IMR-90 (cell line): ENCODE measurements around the gene OR2H2. TPM values are rescaled to one million over a fixed set of nuclear protein-coding genes. Genes with fewer than 3 reads are reported as not detected.

Experiments used
- ATAC-seq: fragments of 200-7000 bp; cut with Tn5 transposase; 2 replicates; pipeline ENCODE4 v1.9.1; 2020; ENCODE audit warnings: low read depth, mild to moderate bottlenecking, moderate library complexity
- BruUV-seq: library from RNA; stranded (reverse); fragments of 400-500 nt; replicated peaks from 2 replicates; lab custom pipeline; 2021; lab: Mats Ljungman, UMichigan
- CTCF ChIA-PET: fragments of 300-600 bp; formaldehyde crosslinking; extraction: SDS; loops from one replicate; lab custom pipeline; 2021; ENCODE audit warnings: antibody characterized with exemption; lab: Yijun Ruan, JAX
- POLR2A ChIA-PET: fragments of 300-600 bp; sonication (Branson Sonifier 250); formaldehyde crosslinking; loops from one replicate; lab custom pipeline; 2022; ENCODE audit warnings: antibody characterized with exemption; ENCODE audit not compliant: unreplicated experiment; lab: Charles Lee
- DNase-seq: peaks from one replicate; pipeline ENCODE4 v3.0.0; 2013
- H2AFZ ChIP-seq: replicated peaks from 2 replicates; pipeline ENCODE3; 2013; ENCODE audit warnings: low read length, mild to moderate bottlenecking; ENCODE audit not compliant: poor library complexity
- H2AK5ac ChIP-seq: 2 replicates; pipeline ENCODE4 v1.6.1; 2013; ENCODE audit warnings: low read depth, low read length, inconsistent platforms
- H2AK9ac ChIP-seq: replicated peaks from 2 replicates; pipeline ENCODE3; 2013; ENCODE audit warnings: mild to moderate bottlenecking, low read depth, low read length, moderate library complexity; ENCODE audit not compliant: poor library complexity
- H2BK120ac ChIP-seq: 2 replicates; pipeline ENCODE4 v1.6.1; 2013; ENCODE audit warnings: low read depth, low read length, inconsistent platforms
- H2BK15ac ChIP-seq: 3 replicates; pipeline ENCODE4 v1.6.1; 2013; ENCODE audit warnings: low read depth, low read length, inconsistent platforms
- H2BK20ac ChIP-seq: 2 replicates; pipeline ENCODE4 v1.6.1; 2013; ENCODE audit warnings: low read depth, mild to moderate bottlenecking, inconsistent platforms, low read length, moderate library complexity
- H2BK5ac ChIP-seq: 2 replicates; pipeline ENCODE4 v1.6.1; 2013; ENCODE audit warnings: mild to moderate bottlenecking, low read depth, low read length, inconsistent platforms; ENCODE audit not compliant: poor library complexity, severe bottlenecking
- H3K14ac ChIP-seq: replicated peaks from 2 replicates; pipeline ENCODE4 v1.6.1; 2013; ENCODE audit warnings: low read depth, low read length, inconsistent platforms
- H3K18ac ChIP-seq: 2 replicates; pipeline ENCODE4 v1.6.1; 2013; ENCODE audit warnings: low read depth, low read length, control low read depth
- H3K23ac ChIP-seq: 2 replicates; pipeline ENCODE4 v1.6.1; 2013; ENCODE audit warnings: low read depth, low read length, inconsistent platforms
- H3K27ac ChIP-seq: 2 replicates; pipeline ENCODE4 v1.5.1; 2013; ENCODE audit warnings: mild to moderate bottlenecking, control low read depth, low read length; ENCODE audit not compliant: insufficient read depth
- H3K27me3 ChIP-seq: 2 replicates; pipeline ENCODE4 v1.6.1; 2013; ENCODE audit warnings: low read length; ENCODE audit not compliant: control insufficient read depth, insufficient read depth
- H3K36me3 ChIP-seq: 2 replicates; pipeline ENCODE4 v1.6.1; 2013; ENCODE audit warnings: low read length, mixed read lengths; ENCODE audit not compliant: control insufficient read depth, insufficient read depth
- H3K4ac ChIP-seq: 2 replicates; pipeline ENCODE4 v1.6.1; 2013; ENCODE audit warnings: low read depth, low read length, inconsistent platforms
- H3K4me1 ChIP-seq: 2 replicates; pipeline ENCODE4 v1.6.1; 2013; ENCODE audit warnings: low read length, mixed read lengths; ENCODE audit not compliant: control insufficient read depth, insufficient read depth
- H3K4me2 ChIP-seq: 2 replicates; pipeline ENCODE4 v1.6.1; 2013; ENCODE audit warnings: low read depth, mild to moderate bottlenecking, control low read depth, low read length, moderate library complexity
- H3K4me3 ChIP-seq: 2 replicates; pipeline ENCODE4 v1.5.1; 2013; ENCODE audit warnings: low read depth, mild to moderate bottlenecking, control low read depth, low read length, moderate library complexity; ENCODE audit not compliant: insufficient read depth
- H3K56ac ChIP-seq: 2 replicates; pipeline ENCODE4 v1.6.1; 2013; ENCODE audit warnings: low read length, inconsistent platforms; ENCODE audit not compliant: insufficient read depth; ENCODE audit errors: extremely low read depth
- H3K79me1 ChIP-seq, 2 experiments: 2 replicates each; pipeline ENCODE4 v1.6.1; 2013; ENCODE audit warnings: low read length in 2 of 2, inconsistent platforms in 1 of 2, low read depth in 1 of 2
- H3K9ac ChIP-seq: 2 replicates; pipeline ENCODE4 v1.6.1; 2013; ENCODE audit warnings: low read depth, low read length, control low read depth
- H3K9me1 ChIP-seq: 2 replicates; pipeline ENCODE4 v1.6.1; 2013; ENCODE audit warnings: low read length, inconsistent platforms; ENCODE audit not compliant: insufficient read depth
- H3K9me3 ChIP-seq: 2 replicates; pipeline ENCODE4 v1.6.1; 2013; ENCODE audit warnings: low read length; ENCODE audit not compliant: control insufficient read depth, insufficient read depth
- H4K20me1 ChIP-seq: 2 replicates; pipeline ENCODE4 v1.6.1; 2013; ENCODE audit warnings: low read length, inconsistent platforms; ENCODE audit not compliant: insufficient read depth
- H4K5ac ChIP-seq: 2 replicates; pipeline ENCODE4 v1.6.1; 2013; ENCODE audit warnings: mild to moderate bottlenecking, low read depth, low read length, control low read depth
- H4K8ac ChIP-seq, 2 experiments: 2 replicates each; pipeline ENCODE4 v1.6.1; 2013; ENCODE audit warnings: low read depth in 2 of 2, low read length in 2 of 2, control low read depth in 1 of 2, inconsistent platforms in 1 of 2
- H4K91ac ChIP-seq: 2 replicates; pipeline ENCODE4 v1.6.1; 2013; ENCODE audit warnings: low read depth, low read length, inconsistent platforms; ENCODE audit not compliant: insufficient read depth
- CEBPB ChIP-seq: IDR thresholded peaks from 2 replicates; pipeline ENCODE4 v1.6.1; 2012; ENCODE audit warnings: low read depth, low read length, improper control_type of control experiment
- CHD1 ChIP-seq: IDR thresholded peaks from 2 replicates; pipeline ENCODE4 v1.6.1; 2012; ENCODE audit warnings: low read depth, low read length, improper control_type of control experiment
- FOS ChIP-seq: fragments of 150-350 bp; IDR thresholded peaks from 2 replicates; pipeline ENCODE4 v1.6.1; 2016; ENCODE audit warnings: low read depth, low read length
- MAFK ChIP-seq: IDR thresholded peaks from 2 replicates; pipeline ENCODE4 v1.6.1; 2012; ENCODE audit warnings: low read depth, low read length, improper control_type of control experiment
- MAZ ChIP-seq: IDR thresholded peaks from 2 replicates; pipeline ENCODE4 v1.6.1; 2012; ENCODE audit warnings: low read depth, mild to moderate bottlenecking, low read length, improper control_type of control experiment, moderate library complexity, borderline replicate concordance
- MXI1 ChIP-seq: IDR thresholded peaks from 2 replicates; pipeline ENCODE4 v1.6.1; 2012; ENCODE audit warnings: low read depth, mild to moderate bottlenecking, low read length, moderate library complexity, borderline replicate concordance
- NFE2L2 ChIP-seq: fragments of 150-350 bp; IDR thresholded peaks from 2 replicates; pipeline ENCODE4 v1.6.1; 2016; ENCODE audit warnings: low read depth, mild to moderate bottlenecking, low read length
- POLR2A ChIP-seq: IDR thresholded peaks from 2 replicates; pipeline ENCODE4 v1.6.1; 2012; ENCODE audit warnings: mild to moderate bottlenecking, low read depth, low read length
- RAD21 ChIP-seq: IDR thresholded peaks from 2 replicates; pipeline ENCODE4 v1.6.1; 2012; ENCODE audit warnings: low read length, improper control_type of control experiment
- RCOR1 ChIP-seq: IDR thresholded peaks from 2 replicates; pipeline ENCODE4 v1.6.1; 2012; ENCODE audit warnings: mild to moderate bottlenecking, low read length, improper control_type of control experiment; ENCODE audit not compliant: insufficient replicate concordance
- RFX5 ChIP-seq: IDR thresholded peaks from 2 replicates; pipeline ENCODE4 v1.8.0; 2012; ENCODE audit warnings: low read depth, mild to moderate bottlenecking, low read length, moderate library complexity
- SMC3 ChIP-seq: fragments of 150-350 bp; IDR thresholded peaks from 2 replicates; pipeline ENCODE4 v1.6.1; 2016; ENCODE audit warnings: low read depth, mild to moderate bottlenecking, antibody characterized with exemption, low read length, moderate library complexity
- whole genome bisulfite sequencing, 2 experiments: methylation state at CpG; one replicate each; pipeline versions ENCODE4 v1.1.5 to v1.1.7; 2013; ENCODE audit warnings: missing lambda C conversion rate in 2 of 2; ENCODE audit not compliant: insufficient read length in 1 of 2; ENCODE audit errors: extremely low coverage in 2 of 2; 5-methylcytosine and 5-hydroxymethylcytosine counted together
- dilution Hi-C: fragments of 300-500 bp; cut with HindIII; formaldehyde crosslinking; loops from one replicate; pipeline ENCODE4 v1.14.3; 2018; ENCODE audit warnings: low sequenced_read_pairs; ENCODE audit not compliant: unreplicated experiment
- in situ Hi-C: fragments of 300-500 bp; cut with MboI; formaldehyde crosslinking; loops from 3 replicates; pipeline ENCODE4 v1.14.3; 2019; ENCODE audit warnings: low sequenced_read_pairs, inconsistent platforms, mixed read lengths
- intact Hi-C: fragments of 100-400 bp; cut with micrococcal nuclease; formaldehyde crosslinking; loops from 2 replicates; pipeline ENCODE4 v1.10.0; 2022
- polyA plus RNA-seq, 3 experiments: library from polyadenylated mRNA; depleted of rRNA; stranded (reverse); fragments of >200 nt; gene quantifications; 2 replicates each; pipeline ENCODE4 v1.2.3, GENCODE V29; 2012; ENCODE audit warnings: low replicate concordance in 1 of 3
- total RNA-seq: library from RNA; depleted of rRNA; stranded (reverse); fragments of >200 nt; gene quantifications from 2 replicates; pipeline ENCODE4 v1.2.3, GENCODE V29; 2012
- TF ChIP-seq, protein P1 (sequence below): fragments of 150-350 bp; IDR thresholded peaks from 2 replicates; pipeline ENCODE4 v1.6.1; 2017; ENCODE audit warnings: mild to moderate bottlenecking, antibody characterized with exemption, low read length, low read depth
- TF ChIP-seq, protein P2 (sequence below): conservative IDR thresholded peaks from 2 replicates; pipeline ENCODE4 v1.5.1; 2012; ENCODE audit warnings: mild to moderate bottlenecking, low read depth, low read length, improper control_type of control experiment
- TF ChIP-seq, protein P3 (sequence below): fragments of 150-350 bp; IDR thresholded peaks from 2 replicates; pipeline ENCODE4 v1.6.1; 2016; ENCODE audit warnings: low read depth, mild to moderate bottlenecking, low read length, moderate library complexity, borderline replicate concordance

OR2H2 gene
- total and polyA plus RNA-seq, 2 of the 4 experiments (the other 2 are of a cell fraction): not detected

DNA sequence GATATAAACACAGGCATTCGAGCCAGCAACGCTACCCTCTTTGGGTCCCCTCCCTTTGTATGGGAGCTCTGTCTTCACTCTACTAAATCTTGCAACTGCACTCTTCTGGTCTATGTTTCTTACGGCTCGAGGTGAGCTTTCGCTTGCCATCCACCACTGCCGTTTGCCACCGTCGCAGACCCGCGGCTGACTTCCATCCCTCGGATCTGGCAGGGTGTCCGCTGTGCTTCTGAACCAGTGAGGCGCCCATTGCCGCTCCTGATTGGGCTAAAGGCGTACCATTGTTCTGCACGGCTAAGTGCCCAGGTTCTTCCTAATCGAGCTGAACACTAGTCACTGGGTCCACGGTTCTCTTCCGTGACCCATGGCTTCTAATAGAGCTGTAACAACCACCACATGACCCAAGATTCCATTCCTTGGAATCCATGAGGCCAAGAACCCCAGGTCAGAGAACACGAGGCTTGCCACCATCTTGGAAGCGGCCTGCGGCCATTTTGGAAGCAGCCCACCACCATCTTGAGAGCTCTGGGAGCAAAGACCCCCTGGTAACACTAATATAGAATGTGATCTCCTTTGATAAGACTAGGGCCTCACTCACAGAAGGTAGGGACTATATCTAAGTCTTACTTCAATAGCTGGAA, 26.4 kb upstream of the OR2H2 start:
- H2BK15ac ChIP-seq: no peak overlapping the region
- H3K4me2 ChIP-seq: no peak overlapping the region
- H3K56ac ChIP-seq: no peak overlapping the region
- no peak for TF ChIP-seq CHD1
- TF ChIP-seq, protein P1, sequence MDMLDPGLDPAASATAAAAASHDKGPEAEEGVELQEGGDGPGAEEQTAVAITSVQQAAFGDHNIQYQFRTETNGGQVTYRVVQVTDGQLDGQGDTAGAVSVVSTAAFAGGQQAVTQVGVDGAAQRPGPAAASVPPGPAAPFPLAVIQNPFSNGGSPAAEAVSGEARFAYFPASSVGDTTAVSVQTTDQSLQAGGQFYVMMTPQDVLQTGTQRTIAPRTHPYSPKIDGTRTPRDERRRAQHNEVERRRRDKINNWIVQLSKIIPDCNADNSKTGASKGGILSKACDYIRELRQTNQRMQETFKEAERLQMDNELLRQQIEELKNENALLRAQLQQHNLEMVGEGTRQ: no peak
- TF ChIP-seq, protein P2, sequence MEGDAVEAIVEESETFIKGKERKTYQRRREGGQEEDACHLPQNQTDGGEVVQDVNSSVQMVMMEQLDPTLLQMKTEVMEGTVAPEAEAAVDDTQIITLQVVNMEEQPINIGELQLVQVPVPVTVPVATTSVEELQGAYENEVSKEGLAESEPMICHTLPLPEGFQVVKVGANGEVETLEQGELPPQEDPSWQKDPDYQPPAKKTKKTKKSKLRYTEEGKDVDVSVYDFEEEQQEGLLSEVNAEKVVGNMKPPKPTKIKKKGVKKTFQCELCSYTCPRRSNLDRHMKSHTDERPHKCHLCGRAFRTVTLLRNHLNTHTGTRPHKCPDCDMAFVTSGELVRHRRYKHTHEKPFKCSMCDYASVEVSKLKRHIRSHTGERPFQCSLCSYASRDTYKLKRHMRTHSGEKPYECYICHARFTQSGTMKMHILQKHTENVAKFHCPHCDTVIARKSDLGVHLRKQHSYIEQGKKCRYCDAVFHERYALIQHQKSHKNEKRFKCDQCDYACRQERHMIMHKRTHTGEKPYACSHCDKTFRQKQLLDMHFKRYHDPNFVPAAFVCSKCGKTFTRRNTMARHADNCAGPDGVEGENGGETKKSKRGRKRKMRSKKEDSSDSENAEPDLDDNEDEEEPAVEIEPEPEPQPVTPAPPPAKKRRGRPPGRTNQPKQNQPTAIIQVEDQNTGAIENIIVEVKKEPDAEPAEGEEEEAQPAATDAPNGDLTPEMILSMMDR: no peak
- TF ChIP-seq CEBPB: no peak
- no peak for TF ChIP-seq RAD21
- TF ChIP-seq RCOR1: no peak
- TF ChIP-seq, protein P3, sequence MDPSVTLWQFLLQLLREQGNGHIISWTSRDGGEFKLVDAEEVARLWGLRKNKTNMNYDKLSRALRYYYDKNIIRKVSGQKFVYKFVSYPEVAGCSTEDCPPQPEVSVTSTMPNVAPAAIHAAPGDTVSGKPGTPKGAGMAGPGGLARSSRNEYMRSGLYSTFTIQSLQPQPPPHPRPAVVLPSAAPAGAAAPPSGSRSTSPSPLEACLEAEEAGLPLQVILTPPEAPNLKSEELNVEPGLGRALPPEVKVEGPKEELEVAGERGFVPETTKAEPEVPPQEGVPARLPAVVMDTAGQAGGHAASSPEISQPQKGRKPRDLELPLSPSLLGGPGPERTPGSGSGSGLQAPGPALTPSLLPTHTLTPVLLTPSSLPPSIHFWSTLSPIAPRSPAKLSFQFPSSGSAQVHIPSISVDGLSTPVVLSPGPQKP: no peak
- no peak for TF ChIP-seq MAZ
- no peak for TF ChIP-seq POLR2A
- TF ChIP-seq FOS: no peak
- TF ChIP-seq RFX5: no peak
- no peak for TF ChIP-seq SMC3
- no peak for TF ChIP-seq MAFK
- TF ChIP-seq NFE2L2: no peak
- TF ChIP-seq MXI1: no peak
- H3K27ac ChIP-seq: no peak overlapping the region
- H2BK5ac ChIP-seq: no peak overlapping the region
- ATAC-seq (no peak), DNase-seq (no peak)
- no peaks in the 10 kb centered on the region; the same call in 1 of the 2 replicates for H3K4me1 ChIP-seq
- H3K18ac ChIP-seq: no peak overlapping the region
- H3K27me3 ChIP-seq: peaks cover 9% of the 10 kb centered on the region; the same call in 1 of the 2 replicates
- no peak overlapping the region for H3K4ac ChIP-seq
- 79% methylated on average over 13 of the region's 22 CpGs; no CpG with 5 or more reads in 1 of the 2 experiments for WGBS, 2 experiments
- H2AFZ ChIP-seq: no peak overlapping the region
- CTCF ChIA-PET: no interaction called here
- H4K8ac ChIP-seq: no peak overlapping the region
- H3K9ac ChIP-seq: no peak overlapping the region
- H4K5ac ChIP-seq: no peak overlapping the region
- BruUV-seq: no TSS peak
- POLR2A ChIA-PET: no interaction called here
- H3K23ac ChIP-seq: no peak overlapping the region
- no peaks in the 10 kb centered on the region for H4K20me1 ChIP-seq
- no peaks in the 10 kb centered on the region for H3K9me3 ChIP-seq
- H4K91ac ChIP-seq: no peak overlapping the region
- H2AK9ac ChIP-seq: no peak overlapping the region
- no peak overlapping the region for H3K14ac ChIP-seq
- in situ Hi-C loops (no loop called here), intact Hi-C loops (no loop called here), dilution Hi-C loops (no loop called here)
- no peaks in the 10 kb centered on the region for H3K36me3 ChIP-seq
- no peaks in the 10 kb centered on the region for H3K79me1 ChIP-seq
- H2BK120ac ChIP-seq: no peak overlapping the region
- H2BK20ac ChIP-seq: no peak overlapping the region
- H3K9me1 ChIP-seq: no peaks in the 10 kb centered on the region
- H3K4me3 ChIP-seq: no peak overlapping the region
- no peak overlapping the region for H2AK5ac ChIP-seq
